GM12878 (cell line): ENCODE measurements around the gene NRSN2. TPM values are rescaled to one million over a fixed set of nuclear protein-coding genes. Genes with fewer than 3 reads are reported as not detected.
A peak's percentile ranks its signal among the peaks of the same experiment; 100 is the strongest.

Experiments
- ATF7 ChIP-seq: fragments of 450-650 bp; IDR thresholded peaks from 2 replicates; pipeline ENCODE4 v1.6.1; 2016; ENCODE audit warnings: low read depth, mild to moderate bottlenecking
- BMI1 ChIP-seq: fragments of 450-650 bp; IDR thresholded peaks from 2 replicates; pipeline ENCODE4 v1.6.1; 2016; ENCODE audit warnings: mild to moderate bottlenecking, moderate library complexity, borderline replicate concordance
- EGR1 ChIP-seq, 2 experiments: IDR thresholded peaks; 1 replicate in 1 of 2; 2 replicates in 1 of 2; pipeline ENCODE4 v1.6.1; 2011 to 2012; ENCODE audit warnings: low read depth in 2 of 2, low read length in 2 of 2, borderline replicate concordance in 1 of 2, mild to moderate bottlenecking in 1 of 2, moderate library complexity in 1 of 2
- FOS ChIP-seq: IDR thresholded peaks from 3 replicates; pipeline ENCODE4 v1.6.1; 2011; ENCODE audit warnings: borderline replicate concordance; ENCODE audit not compliant: insufficient read length; ENCODE audit errors: extremely low read depth
- JUNB ChIP-seq: IDR thresholded peaks from 2 replicates; pipeline ENCODE4 v1.6.1; 2016; ENCODE audit warnings: antibody characterized with exemption, mild to moderate bottlenecking
- MYB ChIP-seq: fragments of 150-350 bp; IDR thresholded peaks from 2 replicates; pipeline ENCODE4 v1.6.1; 2014; ENCODE audit warnings: mild to moderate bottlenecking, low read depth, low read length, borderline replicate concordance
- NR2C2 ChIP-seq: IDR thresholded peaks from 2 replicates; pipeline ENCODE4 v1.6.1; 2011; ENCODE audit warnings: borderline replicate concordance, low read depth; ENCODE audit not compliant: control insufficient read depth, insufficient read length
- POLR2AphosphoS2 ChIP-seq: IDR thresholded peaks from 2 replicates; pipeline ENCODE4 v1.6.1; 2011; ENCODE audit warnings: low read depth, mild to moderate bottlenecking, low read length, improper control_type of control experiment, moderate library complexity
- POU2F2 ChIP-seq: IDR thresholded peaks from 3 replicates; pipeline ENCODE4 v1.6.1; 2011; ENCODE audit warnings: low read depth, mild to moderate bottlenecking, low read length, borderline replicate concordance
- SMAD1 ChIP-seq: fragments of 450-650 bp; IDR thresholded peaks from 2 replicates; pipeline ENCODE4 v1.6.1; 2018; ENCODE audit warnings: mild to moderate bottlenecking, low read depth; ENCODE audit not compliant: partially characterized antibody
- SMC3 ChIP-seq: IDR thresholded peaks from 2 replicates; pipeline ENCODE4 v1.6.1; 2011; ENCODE audit warnings: low read length, improper control_type of control experiment, borderline replicate concordance
- ZNF384 ChIP-seq: IDR thresholded peaks from 2 replicates; pipeline ENCODE4 v1.6.1; 2012; ENCODE audit warnings: low read depth, mild to moderate bottlenecking, low read length, improper control_type of control experiment, borderline replicate concordance
- polyA plus RNA-seq, 11 experiments: library from polyadenylated mRNA; depleted of rRNA in 4 of 11; unstranded in 6 of 11; stranded (reverse) in 5 of 11; fragments of >200 nt; fragmentation: Nextera tagmentation in 4 of 11; fragmentation: Illumina TruSeq in 1 of 11; extraction: Ambion mirVana in 4 of 11; extraction: Trizol in 1 of 11; gene quantifications; 1 replicate in 1 of 11; 2 replicates in 10 of 11; pipeline versions ENCODE4 v1.2.1 to v1.2.3, GENCODE V29; 2011 to 2016; ENCODE audit warnings: inconsistent platforms in 2 of 11, missing spikeins in 2 of 11, low read depth in 1 of 11
- total RNA-seq, 4 experiments: library from RNA; depleted of rRNA in 3 of 4; stranded (reverse); fragments of >200 nt in 3 of 4; fragmentation: Illumina TruSeq in 1 of 4; extraction: Trizol in 1 of 4; gene quantifications; 2 replicates each; pipeline versions ENCODE4 v1.2.1 to v1.2.3, GENCODE V29; 2013 to 2021
- TF ChIP-seq, protein P1 (sequence below): fragments of 450-650 bp; formaldehyde crosslinking; IDR thresholded peaks from 2 replicates; pipeline ENCODE4 v1.5.0; 2022; ENCODE audit warnings: mild to moderate bottlenecking, missing genetic modification characterization
- TF ChIP-seq, protein P2 (sequence below): fragments of 450-650 bp; IDR thresholded peaks from 2 replicates; pipeline ENCODE4 v1.6.1; 2017; ENCODE audit warnings: mild to moderate bottlenecking, low read depth, inconsistent platforms; ENCODE audit not compliant: poor library complexity, severe bottlenecking
- TF ChIP-seq, protein P3 (sequence below): IDR thresholded peaks from 2 replicates; pipeline ENCODE4 v1.6.1; 2012; ENCODE audit warnings: low read length, inconsistent platforms
- TF ChIP-seq, protein P4 (sequence below): fragments of 450-650 bp; IDR thresholded peaks from 2 replicates; pipeline ENCODE4 v1.6.1; 2017; ENCODE audit warnings: antibody characterized with exemption, mild to moderate bottlenecking, moderate library complexity
- TF ChIP-seq, protein P5 (sequence below): fragments of 450-650 bp; IDR thresholded peaks from 2 replicates; pipeline ENCODE4 v1.6.1; 2016; ENCODE audit warnings: mild to moderate bottlenecking

NRSN2 gene
- total and polyA plus RNA-seq, 10 of the 15 experiments (the other 5 are each of a cell fraction or from before 2014, with no cell fraction given), result 6.2 to 32.4 (median 13.0) TPM

DNA sequence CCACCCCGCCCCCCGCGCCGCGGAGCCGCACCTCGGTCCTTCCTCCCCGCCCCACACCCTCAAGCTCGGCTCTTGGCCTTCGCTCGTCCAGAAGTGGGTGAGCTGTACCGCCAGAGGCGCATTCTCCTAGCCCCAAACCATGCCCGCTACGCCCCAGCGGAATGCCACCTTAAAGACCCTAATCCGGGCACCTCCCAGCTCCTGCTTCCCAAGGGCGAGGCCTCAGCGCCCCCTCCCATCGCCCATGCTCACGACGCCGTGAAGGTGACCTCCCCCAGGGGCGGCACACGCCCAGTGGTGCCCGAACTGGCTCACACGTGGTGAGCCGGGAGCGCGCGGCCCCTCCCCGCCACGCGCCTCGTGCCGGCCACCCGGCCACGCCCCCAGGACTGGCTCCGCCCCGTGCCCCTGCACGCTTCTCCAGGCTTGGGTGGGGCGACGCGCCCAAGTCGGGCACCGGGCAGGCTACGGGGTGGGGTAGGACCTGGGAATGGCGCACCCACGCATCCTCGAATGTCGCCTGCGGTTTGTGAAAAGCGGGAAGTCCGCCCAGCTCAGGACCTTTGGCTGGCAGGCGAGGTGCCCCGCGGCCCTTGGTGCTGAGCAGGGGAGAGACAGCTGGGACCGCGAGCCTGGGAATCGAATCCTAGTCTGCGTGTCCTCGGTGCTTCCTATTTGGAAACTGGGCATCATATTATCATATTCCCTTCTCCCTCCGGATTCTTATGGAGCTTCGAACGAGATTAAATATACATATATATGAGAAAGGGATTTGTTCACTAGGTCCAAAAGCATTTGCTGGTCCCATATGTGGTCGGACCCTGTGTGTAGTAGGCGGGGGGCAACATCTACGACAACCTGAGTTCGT is 22.5 kb upstream of the NRSN2 start (continued):
- TF ChIP-seq EGR1 (IDR thresholded peaks at IDR 0.05; ENCODE audit: borderline replicate concordance in 1 of 2, low read depth in 2 of 2, low read length in 2 of 2) (peak in 1 of 2 experiments; percentile 10; a peak in 1 of 3 replicates), NR2C2 (no peak), BMI1 (no peak), MYB (no peak), JUNB (no peak), FOS (no peak), SMC3 (no peak), SMAD1 (no peak), ATF7 (no peak), POU2F2 (peak; percentile 17; the same call in 1 of the 3 replicates), POLR2AphosphoS2 (no peak), ZNF384 (no peak)
- TF ChIP-seq, protein P1, sequence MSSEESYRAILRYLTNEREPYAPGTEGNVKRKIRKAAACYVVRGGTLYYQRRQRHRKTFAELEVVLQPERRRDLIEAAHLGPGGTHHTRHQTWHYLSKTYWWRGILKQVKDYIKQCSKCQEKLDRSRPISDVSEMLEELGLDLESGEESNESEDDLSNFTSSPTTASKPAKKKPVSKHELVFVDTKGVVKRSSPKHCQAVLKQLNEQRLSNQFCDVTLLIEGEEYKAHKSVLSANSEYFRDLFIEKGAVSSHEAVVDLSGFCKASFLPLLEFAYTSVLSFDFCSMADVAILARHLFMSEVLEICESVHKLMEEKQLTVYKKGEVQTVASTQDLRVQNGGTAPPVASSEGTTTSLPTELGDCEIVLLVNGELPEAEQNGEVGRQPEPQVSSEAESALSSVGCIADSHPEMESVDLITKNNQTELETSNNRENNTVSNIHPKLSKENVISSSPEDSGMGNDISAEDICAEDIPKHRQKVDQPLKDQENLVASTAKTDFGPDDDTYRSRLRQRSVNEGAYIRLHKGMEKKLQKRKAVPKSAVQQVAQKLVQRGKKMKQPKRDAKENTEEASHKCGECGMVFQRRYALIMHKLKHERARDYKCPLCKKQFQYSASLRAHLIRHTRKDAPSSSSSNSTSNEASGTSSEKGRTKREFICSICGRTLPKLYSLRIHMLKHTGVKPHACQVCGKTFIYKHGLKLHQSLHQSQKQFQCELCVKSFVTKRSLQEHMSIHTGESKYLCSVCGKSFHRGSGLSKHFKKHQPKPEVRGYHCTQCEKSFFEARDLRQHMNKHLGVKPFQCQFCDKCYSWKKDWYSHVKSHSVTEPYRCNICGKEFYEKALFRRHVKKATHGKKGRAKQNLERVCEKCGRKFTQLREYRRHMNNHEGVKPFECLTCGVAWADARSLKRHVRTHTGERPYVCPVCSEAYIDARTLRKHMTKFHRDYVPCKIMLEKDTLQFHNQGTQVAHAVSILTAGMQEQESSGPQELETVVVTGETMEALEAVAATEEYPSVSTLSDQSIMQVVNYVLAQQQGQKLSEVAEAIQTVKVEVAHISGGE (CRISPR knock-in tag), result no peak
- TF ChIP-seq, protein P2, sequence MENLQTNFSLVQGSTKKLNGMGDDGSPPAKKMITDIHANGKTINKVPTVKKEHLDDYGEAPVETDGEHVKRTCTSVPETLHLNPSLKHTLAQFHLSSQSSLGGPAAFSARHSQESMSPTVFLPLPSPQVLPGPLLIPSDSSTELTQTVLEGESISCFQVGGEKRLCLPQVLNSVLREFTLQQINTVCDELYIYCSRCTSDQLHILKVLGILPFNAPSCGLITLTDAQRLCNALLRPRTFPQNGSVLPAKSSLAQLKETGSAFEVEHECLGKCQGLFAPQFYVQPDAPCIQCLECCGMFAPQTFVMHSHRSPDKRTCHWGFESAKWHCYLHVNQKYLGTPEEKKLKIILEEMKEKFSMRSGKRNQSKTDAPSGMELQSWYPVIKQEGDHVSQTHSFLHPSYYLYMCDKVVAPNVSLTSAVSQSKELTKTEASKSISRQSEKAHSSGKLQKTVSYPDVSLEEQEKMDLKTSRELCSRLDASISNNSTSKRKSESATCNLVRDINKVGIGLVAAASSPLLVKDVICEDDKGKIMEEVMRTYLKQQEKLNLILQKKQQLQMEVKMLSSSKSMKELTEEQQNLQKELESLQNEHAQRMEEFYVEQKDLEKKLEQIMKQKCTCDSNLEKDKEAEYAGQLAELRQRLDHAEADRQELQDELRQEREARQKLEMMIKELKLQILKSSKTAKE, result no peak
- TF ChIP-seq, protein P3, sequence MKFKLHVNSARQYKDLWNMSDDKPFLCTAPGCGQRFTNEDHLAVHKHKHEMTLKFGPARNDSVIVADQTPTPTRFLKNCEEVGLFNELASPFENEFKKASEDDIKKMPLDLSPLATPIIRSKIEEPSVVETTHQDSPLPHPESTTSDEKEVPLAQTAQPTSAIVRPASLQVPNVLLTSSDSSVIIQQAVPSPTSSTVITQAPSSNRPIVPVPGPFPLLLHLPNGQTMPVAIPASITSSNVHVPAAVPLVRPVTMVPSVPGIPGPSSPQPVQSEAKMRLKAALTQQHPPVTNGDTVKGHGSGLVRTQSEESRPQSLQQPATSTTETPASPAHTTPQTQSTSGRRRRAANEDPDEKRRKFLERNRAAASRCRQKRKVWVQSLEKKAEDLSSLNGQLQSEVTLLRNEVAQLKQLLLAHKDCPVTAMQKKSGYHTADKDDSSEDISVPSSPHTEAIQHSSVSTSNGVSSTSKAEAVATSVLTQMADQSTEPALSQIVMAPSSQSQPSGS, result no peak
- TF ChIP-seq, protein P4, sequence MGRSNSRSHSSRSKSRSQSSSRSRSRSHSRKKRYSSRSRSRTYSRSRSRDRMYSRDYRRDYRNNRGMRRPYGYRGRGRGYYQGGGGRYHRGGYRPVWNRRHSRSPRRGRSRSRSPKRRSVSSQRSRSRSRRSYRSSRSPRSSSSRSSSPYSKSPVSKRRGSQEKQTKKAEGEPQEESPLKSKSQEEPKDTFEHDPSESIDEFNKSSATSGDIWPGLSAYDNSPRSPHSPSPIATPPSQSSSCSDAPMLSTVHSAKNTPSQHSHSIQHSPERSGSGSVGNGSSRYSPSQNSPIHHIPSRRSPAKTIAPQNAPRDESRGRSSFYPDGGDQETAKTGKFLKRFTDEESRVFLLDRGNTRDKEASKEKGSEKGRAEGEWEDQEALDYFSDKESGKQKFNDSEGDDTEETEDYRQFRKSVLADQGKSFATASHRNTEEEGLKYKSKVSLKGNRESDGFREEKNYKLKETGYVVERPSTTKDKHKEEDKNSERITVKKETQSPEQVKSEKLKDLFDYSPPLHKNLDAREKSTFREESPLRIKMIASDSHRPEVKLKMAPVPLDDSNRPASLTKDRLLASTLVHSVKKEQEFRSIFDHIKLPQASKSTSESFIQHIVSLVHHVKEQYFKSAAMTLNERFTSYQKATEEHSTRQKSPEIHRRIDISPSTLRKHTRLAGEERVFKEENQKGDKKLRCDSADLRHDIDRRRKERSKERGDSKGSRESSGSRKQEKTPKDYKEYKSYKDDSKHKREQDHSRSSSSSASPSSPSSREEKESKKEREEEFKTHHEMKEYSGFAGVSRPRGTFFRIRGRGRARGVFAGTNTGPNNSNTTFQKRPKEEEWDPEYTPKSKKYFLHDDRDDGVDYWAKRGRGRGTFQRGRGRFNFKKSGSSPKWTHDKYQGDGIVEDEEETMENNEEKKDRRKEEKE, result no peak
- TF ChIP-seq, protein P5, sequence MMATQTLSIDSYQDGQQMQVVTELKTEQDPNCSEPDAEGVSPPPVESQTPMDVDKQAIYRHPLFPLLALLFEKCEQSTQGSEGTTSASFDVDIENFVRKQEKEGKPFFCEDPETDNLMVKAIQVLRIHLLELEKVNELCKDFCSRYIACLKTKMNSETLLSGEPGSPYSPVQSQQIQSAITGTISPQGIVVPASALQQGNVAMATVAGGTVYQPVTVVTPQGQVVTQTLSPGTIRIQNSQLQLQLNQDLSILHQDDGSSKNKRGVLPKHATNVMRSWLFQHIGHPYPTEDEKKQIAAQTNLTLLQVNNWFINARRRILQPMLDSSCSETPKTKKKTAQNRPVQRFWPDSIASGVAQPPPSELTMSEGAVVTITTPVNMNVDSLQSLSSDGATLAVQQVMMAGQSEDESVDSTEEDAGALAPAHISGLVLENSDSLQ, result no peak
